ENCODE results near the gene TWIST2.

DNA sequence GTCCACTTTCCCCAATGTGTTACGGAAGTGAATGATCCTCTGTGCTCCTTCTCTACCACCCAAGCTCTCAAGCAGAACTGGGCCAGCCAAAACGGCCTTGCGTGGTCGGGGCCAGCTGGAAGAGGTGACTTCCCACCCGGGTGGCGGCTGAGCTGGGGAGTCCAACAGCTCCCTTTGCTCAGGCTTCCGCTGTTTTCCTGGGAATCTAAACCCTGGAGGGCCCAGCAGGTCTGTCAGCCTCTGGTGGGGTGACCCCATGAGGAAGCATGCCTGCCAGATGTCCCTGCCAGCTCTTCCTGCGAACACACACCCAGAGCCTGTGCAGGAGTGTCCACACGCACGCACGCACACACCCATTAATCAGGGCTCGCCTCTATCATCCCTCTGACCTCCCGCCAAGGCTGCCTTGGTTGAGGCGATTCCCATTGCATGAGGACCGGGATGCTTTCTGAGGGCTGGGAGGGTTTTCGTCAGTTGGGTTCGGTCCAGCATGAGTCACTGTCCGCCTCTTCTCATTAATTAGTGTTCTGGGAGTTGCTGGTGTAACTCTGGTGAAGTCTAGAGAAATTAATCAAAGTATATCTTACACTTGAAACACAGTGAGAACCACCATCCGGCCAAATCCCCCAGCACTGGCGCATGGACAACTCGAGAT lies 90.6 kb downstream of the TWIST2 start:
- TF ChIP-seq NR2C2 (CRISPR knock-in tag; IDR thresholded peaks at IDR 0.05) (no peak), NR2C2 (tag; IDR thresholded peaks at IDR 0.05) (no peak)
- TF ChIP-seq, protein P1, sequence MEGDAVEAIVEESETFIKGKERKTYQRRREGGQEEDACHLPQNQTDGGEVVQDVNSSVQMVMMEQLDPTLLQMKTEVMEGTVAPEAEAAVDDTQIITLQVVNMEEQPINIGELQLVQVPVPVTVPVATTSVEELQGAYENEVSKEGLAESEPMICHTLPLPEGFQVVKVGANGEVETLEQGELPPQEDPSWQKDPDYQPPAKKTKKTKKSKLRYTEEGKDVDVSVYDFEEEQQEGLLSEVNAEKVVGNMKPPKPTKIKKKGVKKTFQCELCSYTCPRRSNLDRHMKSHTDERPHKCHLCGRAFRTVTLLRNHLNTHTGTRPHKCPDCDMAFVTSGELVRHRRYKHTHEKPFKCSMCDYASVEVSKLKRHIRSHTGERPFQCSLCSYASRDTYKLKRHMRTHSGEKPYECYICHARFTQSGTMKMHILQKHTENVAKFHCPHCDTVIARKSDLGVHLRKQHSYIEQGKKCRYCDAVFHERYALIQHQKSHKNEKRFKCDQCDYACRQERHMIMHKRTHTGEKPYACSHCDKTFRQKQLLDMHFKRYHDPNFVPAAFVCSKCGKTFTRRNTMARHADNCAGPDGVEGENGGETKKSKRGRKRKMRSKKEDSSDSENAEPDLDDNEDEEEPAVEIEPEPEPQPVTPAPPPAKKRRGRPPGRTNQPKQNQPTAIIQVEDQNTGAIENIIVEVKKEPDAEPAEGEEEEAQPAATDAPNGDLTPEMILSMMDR (IDR thresholded peaks at IDR 0.05 in 2 of 3, conservative IDR thresholded peaks at IDR 0.05 in 1 of 3; ENCODE audit: insufficient read depth in 2 of 3, low read depth in 1 of 3, low read length in 3 of 3), result no peak

Measured in K562 (cell line).